Hypothalamus (tissue), 51 donors: ENCODE results near the gene NPTX1.

ENCODE experiments used
- DNase-seq, 51 donors: peaks; one replicate each; lab custom pipeline; 2025; lab: John Stamatoyannopoulos, UW

Gene NPTX1

DNA sequence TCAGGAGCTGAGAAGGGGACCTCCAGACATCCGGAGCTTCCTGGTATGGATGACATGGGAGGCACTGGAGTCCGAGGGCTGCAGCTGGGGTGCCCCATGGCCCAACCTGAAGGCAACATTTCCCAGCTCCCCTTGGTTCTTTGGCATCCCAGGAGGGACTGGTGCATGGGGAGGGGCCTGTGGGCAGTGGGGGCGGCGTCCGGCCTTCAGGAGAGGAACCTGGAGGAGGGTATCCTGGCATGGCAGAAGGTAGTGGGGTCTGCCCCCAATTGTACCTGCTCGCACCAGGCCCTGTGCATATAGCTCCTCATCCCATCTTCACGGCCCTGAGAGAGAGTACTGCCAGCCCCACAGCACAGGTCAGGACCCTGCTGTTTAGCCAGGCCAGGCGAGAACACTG, 11.9 kb downstream of the NPTX1 start:
- no peak for DNase-seq

DNA sequence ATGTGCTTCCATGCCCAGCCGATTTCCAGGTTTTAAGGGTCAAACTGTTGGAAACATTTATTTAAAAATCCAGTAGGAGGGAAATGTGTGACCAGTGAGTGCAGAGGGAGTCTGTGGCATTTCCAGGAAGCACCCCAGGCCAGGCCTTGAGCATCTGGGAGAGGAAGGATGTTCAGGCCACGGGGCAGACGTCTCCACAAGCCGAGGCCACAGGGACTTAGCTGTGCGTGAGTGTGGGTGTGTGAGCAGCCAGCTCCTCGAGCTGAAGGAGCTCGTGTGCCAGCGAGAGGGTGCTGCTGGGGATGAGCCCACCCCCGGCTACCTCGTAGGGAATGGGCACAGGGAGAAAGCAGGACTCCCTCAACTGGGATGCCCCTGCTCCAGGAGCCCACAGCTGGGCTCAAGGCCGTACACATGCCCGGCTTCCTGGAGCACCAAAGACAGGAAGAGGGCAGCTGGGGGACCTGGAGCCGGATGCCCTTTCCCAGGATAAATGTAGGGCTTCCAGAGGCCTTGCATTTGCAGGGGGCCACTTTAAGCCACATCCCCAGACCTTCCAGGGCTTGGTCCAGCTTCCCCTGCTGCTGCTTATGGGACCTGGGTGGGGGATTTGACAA, 12.5 kb downstream of the NPTX1 start:
- no peak for DNase-seq

DNA sequence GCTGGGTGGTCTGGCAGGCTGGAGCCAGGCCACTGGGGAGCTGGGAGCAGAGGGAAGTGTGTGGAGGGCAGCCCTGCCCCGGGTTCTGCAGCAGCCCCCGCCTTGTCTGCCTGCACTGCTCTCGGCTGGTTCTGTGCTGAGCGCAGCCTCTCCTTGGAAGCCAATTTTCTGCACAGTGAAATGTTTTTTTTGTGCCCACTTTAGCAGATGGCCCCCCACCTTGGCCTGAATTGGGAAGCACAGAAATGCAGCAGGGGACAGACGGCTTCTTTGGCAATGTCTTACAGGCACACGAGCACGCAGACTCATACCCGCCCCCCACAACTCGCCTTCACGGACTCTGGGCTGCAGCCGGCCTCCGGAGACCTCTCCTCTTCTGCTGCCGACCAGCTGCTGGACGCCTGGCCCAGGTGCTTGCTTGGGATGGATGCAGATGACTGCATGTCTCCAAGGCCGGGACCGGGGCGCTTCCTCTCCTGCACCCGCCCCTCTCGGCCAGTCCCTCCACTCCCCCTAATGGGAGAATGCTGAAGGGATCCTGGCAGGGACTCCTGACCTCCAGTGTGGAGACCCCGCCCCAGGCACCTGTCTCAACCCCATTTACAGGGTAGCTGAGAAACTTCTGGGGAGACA, 14.8 kb downstream of the NPTX1 start:
- no peak for DNase-seq

- peak in 9 of 51 donors; percentile 10 to 48 (median 17) for DNase-seq
Measured at GRCh38 chr17:80460429-80460834, 16.0 kb downstream of the NPTX1 start.

GRCh38 chr17:80459234-80459633, 17.2 kb downstream of the NPTX1 start:
- no peak for DNase-seq

DNA sequence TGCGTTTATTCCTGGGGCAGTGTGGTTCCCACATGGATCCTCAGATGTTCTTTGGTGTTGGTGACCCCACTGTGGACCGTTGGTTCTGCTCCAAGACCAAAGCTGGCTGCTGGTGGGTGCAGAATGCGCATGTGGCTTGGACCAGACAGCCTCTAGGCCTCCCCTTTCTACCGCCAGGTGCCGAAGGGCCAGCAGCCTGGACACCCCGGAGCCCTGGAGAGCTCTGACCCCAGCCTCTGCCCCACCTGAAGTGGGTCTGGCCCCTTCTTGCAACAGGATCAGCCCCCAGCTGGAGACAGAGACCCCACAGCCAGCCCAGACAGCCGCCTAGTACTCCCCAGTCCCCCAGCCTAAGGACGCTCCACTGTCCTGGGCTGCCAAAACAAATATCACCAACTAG, 18.4 kb downstream of the NPTX1 start:
- no peak for DNase-seq

DNA sequence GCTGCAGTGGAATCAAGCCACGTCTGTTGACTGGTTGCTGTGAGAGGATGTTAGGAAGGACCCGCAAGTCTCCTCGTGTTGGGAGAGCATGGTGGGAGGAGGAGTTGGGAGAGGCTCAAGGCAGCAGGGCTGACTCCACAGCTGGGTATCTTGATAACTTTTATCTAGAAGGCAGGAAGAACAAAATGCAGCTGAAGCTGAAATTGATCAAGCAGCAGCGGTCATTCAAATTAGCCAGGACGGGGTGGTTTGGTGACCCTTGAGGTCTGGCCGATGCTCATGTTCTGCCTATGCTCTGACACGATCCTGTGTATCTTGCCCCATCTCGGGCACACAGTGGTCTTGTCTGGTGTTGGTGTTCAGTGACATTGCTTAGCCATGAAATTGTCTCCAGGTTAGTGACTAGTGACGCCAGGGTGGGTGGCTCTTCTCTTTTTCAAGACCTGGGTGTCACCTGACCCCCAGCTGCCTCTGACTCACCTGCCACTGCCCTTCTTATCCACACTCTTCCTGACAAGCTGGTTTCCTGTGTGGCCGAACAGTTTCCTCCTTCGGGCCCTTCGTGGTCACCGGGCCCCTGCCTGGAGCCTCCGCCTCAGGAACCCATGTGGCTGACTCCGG, 19.1 kb downstream of the NPTX1 start:
- DNase-seq = no peak

DNA sequence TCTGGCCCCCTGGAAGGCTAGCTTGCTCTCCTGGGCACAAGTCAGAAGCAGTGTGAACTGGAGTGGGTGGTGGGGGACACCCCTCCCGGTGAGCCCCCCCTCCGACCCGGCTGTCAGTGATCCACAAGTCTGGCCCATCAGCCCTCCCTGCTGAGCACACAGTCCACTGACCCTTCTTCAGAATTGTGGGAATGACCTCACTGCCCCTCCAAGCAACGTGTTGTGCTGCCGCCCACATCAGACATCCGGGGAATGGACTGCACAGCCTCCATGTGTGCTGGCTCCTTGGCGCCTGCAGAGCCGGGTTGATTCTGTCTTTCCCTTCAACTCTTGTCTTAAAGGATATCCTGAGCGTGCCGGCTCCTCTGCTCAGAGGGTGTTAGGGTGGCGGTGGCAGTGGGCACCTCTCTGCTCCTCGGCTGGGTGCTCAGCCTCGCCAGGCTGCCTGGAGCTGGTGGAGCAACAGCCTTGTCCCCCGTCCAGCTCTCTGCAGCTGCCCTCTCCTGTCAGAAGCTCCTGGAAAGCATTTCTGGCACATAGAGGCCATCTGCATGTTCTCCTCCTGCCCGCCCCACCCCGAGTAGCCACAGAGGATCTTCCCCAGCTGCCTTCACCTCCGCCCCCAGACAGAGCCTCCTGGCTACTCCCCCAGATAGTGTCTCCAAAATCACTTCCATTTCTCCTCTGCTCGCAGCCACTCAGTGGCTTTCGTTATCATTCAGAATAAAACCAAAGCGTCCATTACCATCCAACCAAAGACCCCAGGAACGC, 19.8 kb downstream of the NPTX1 start:
- DNase-seq = no peak

DNA sequence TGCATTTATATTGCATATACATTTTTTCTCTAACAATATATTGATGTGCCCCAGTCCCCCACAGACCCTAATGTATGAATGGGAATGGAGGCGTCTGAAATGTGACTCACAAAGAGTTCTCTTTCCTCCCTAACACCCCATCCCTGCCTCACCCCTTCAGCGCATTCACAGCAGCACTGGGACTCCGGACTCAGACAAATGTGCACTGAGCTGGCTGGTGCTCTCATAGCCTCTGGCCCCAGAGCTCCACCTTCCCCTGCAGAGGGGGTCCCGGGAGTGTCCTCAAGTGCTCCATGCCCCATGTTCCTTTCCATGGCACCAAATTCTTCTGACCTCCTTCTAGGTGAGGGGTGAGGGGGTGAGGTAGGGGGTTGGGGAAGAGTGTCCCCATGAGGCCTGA, 20.6 kb downstream of the NPTX1 start:
- peak in 1 of 51 donors; percentile 33 for DNase-seq

GRCh38 chr17:80455336-80455710, 21.1 kb downstream of the NPTX1 start:
- DNase-seq = peak in 3 of 51 donors; percentile 55 to 64 (median 56)

DNA sequence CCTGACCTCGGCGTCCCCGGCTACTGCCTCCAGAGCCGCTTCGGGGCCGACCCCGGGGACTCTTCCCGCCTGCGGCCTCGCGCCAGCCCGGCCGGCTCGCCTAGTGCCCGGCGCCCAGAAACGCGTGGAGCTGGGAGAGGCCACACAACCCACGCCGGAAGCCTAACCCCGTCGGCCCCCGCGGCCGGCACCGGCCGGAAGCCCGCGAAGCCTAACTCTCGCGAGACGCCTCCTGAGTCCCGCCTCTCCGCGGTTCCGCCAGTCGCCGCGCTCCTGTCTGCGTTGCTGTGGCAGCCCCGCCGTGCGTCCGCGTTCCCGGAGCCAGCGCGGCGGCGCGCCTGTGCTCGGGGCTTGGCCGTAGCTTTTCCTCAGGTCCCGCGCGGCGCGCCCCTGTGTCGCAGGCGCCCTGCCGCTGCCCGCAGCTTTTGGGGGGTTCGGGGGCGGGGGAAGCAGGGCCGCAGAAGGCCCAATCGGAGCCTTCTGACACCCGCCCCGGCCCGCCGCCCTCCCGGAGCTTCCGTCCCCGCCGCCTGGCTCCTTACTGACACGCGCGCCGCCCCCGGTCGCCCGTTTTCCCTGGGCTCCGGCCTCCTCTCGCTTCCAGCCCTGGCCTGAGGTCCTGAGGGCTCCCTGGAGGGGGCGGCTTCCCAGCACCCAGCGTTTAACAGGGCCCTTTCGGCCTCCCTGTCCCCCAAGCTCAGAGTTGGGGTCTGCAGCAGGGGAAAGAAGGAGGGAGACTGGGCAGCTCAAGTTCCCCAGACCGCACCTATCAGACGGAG, 21.7 kb downstream of the NPTX1 start:
- DNase-seq = peak; percentile 34 to 99 (median 93)

DNA sequence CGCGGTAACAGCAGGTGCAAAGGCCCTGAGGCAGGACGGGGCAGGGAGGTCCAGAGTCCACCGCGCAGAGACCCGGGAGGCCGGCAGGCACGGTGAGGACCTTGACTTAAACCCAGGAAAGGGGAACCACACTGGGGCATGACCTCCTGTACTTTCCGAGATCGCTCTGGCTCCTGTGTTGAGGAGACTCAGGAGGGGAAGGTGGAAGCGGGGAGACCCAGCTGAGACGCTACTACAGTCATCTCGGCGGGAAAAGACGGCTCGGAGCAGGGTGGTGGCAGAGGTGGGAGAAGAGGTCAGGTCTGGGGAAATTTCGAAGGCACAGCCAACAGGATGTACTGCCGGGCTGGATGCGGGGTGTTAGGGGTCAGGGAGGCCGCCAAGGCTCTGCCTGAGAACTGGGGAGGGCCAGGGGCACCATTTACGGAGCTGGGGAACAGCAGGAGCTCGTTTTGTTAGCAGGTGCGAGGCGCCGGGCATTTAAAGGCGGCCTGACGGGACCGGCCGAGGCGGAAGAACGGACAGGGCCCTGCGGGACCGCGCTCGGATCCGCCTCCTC, 22.3 kb downstream of the NPTX1 start:
- DNase-seq = no peak

- DNase-seq = no peak
Measured at GRCh38 chr17:80453126-80453997, 23.0 kb downstream of the NPTX1 start.

DNA sequence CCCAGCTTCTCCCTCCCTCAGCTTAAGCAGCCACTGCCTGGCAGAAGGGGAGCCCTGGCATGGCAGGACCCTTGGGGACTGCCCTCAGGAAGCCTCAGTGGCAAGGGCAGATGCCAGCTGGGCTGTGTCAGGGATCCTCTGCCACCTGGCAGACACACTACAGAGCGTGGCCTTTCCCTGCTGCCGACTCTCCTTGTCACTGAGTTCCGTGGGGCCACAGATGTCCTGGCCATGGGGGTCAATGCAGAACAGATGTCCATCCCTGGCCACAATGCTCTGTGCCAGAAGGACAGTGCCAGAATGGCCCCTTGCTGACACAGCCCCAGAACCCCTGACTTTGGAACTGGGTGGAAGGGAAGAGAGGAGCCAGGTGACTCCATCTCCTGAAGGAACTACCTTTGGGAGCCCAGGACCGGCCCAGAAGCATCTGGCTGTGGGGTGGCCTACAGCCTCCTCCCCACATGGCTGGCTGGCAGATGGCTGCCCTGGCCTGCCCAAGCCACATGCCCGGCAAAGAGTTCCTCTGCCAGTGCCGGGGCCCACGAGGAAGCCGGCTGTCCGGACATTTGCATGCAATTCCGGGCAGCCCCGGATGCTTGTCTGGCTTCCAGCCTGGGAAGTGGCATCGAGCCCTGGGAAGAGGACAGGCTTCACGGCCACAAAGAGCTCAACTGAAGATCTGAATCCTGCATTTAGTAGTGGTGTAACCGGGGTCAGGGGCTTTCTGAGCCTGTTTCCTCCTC, 24.1 kb downstream of the NPTX1 start:
- DNase-seq = peak in 2 of 51 donors; percentile 28 to 36

GRCh38 chr17:80451104-80451775, 25.2 kb downstream of the NPTX1 start:
- no peak for DNase-seq

DNA sequence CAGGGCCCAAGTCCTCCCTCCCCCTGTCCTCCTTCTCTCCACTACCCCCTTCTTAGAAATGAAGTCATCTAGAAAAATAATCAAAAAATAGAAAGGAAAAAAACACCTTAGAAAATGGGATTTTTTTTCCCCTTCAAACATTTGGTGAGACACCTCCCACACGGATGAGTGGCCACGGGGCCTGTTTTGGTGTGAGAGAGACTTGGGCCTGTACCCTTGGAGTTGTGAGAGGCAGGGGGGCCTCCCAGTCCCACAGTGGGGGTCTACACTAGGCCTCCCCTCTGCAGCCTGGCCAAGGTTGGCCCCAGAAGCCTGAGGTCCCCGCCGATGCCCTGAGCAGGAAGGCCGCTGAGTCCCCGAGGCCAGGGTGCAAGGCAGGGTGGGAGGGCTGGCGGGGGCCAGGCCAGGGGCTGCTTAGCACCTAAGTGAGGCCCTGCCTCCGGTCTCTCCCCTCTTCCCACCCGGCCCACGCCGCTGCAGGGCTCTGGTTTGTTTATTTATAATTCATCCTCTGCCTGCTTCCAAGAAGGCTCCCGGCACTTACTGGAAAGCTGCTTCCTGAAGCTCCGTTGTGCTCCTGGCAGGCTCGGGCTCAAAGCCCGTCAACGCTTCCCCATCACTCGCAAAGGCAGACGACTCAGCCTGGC, 26.4 kb downstream of the NPTX1 start:
- DNase-seq = peak in 1 of 51 donors; percentile 56

- DNase-seq = no peak
Measured at GRCh38 chr17:80449194-80449929, 27.0 kb downstream of the NPTX1 start.
